PC-9 (cell line): Measurements from ENCODE around the gene OAT. TPM values are rescaled to one million over a fixed set of nuclear protein-coding genes. Genes with fewer than 3 reads are reported as not detected.

Source experiments
- BruUV-seq: library from RNA; stranded (reverse); fragments of 400-500 nt; replicated peaks from 2 replicates; lab custom pipeline; 2021; lab: Mats Ljungman, UMichigan
- CTCF ChIA-PET: fragments of 300-600 bp; sonication (Branson Sonifier 250); formaldehyde crosslinking; loops from one replicate; lab custom pipeline; 2022; ENCODE audit warnings: antibody characterized with exemption; lab: Charles Lee
- POLR2A ChIA-PET: fragments of 300-600 bp; sonication (Branson Sonifier 250); formaldehyde crosslinking; loops from one replicate; lab custom pipeline; 2022; ENCODE audit warnings: antibody characterized with exemption; ENCODE audit not compliant: unreplicated experiment; lab: Charles Lee
- DNase-seq, 2 experiments: peaks; one replicate each; pipeline versions ENCODE4 v3.0.0 to v3.0.0-alpha.2; 2015 to 2022; ENCODE audit warnings: mixed read lengths in 1 of 2
- H2AFZ ChIP-seq: fragments of 200-600 bp; sonication (generic); 2 replicates; pipeline ENCODE4 v1.8.1; 2017; ENCODE audit warnings: antibody characterized with exemption
- H3F3A ChIP-seq: fragments of 200-600 bp; sonication (generic); 2 replicates; pipeline ENCODE4 v1.8.1; 2017; ENCODE audit warnings: antibody characterized with exemption, mild to moderate bottlenecking, low read depth; ENCODE audit not compliant: insufficient read depth
- H3K27ac ChIP-seq: fragments of 200-600 bp; sonication (generic); 2 replicates; pipeline ENCODE4 v1.6.1; 2016; ENCODE audit warnings: mixed run types
- H3K27me3 ChIP-seq: fragments of 200-600 bp; sonication (generic); 2 replicates; pipeline ENCODE4 v1.6.1; 2016; ENCODE audit warnings: low read depth, mixed run types; ENCODE audit not compliant: insufficient read depth
- H3K36me3 ChIP-seq: fragments of 200-600 bp; sonication (generic); 2 replicates; pipeline ENCODE4 v1.6.1; 2016; ENCODE audit warnings: low read depth, mixed run types
- H3K4me1 ChIP-seq: fragments of 200-600 bp; sonication (generic); replicated peaks from 2 replicates; pipeline ENCODE4 v1.6.1; 2016; ENCODE audit warnings: mixed run types; ENCODE audit not compliant: insufficient read depth
- H3K4me2 ChIP-seq: fragments of 200-600 bp; sonication (generic); 2 replicates; pipeline ENCODE4 v1.6.1; 2017; ENCODE audit warnings: mixed run types
- H3K4me3 ChIP-seq: fragments of 200-600 bp; sonication (generic); 2 replicates; pipeline ENCODE4 v1.6.1; 2016; ENCODE audit warnings: mixed run types
- H3K79me2 ChIP-seq: fragments of 200-600 bp; sonication (generic); 2 replicates; pipeline ENCODE4 v1.6.1; 2017; ENCODE audit warnings: low read depth, mixed run types
- H3K9me2 ChIP-seq: fragments of 200-600 bp; sonication (generic); 2 replicates; pipeline ENCODE4 v1.8.1; 2017; ENCODE audit warnings: mild to moderate bottlenecking; ENCODE audit not compliant: insufficient read depth
- H3K9me3 ChIP-seq: fragments of 200-600 bp; sonication (generic); 2 replicates; pipeline ENCODE4 v1.8.1; 2016; ENCODE audit warnings: low read depth; ENCODE audit not compliant: insufficient read depth
- H4K20me1 ChIP-seq: fragments of 200-600 bp; sonication (generic); 2 replicates; pipeline ENCODE4 v1.8.1; 2017; ENCODE audit not compliant: insufficient read depth
- EZH2 ChIP-seq: fragments of 200-600 bp; sonication (generic); IDR thresholded peaks from 2 replicates; pipeline ENCODE4 v1.8.0; 2017; ENCODE audit warnings: antibody characterized with exemption, low read depth
- intact Hi-C: fragments of 100-400 bp; cut with micrococcal nuclease; formaldehyde crosslinking; loops from one replicate; pipeline ENCODE4 v1.10.0; 2022; ENCODE audit not compliant: unreplicated experiment
- total RNA-seq: library from RNA; stranded (reverse); gene quantifications from 2 replicates; pipeline ENCODE4 v1.2.3, GENCODE V29; 2021
- TF ChIP-seq, protein P1 (sequence below): fragments of 200-600 bp; sonication (generic); conservative IDR thresholded peaks from 2 replicates; pipeline ENCODE4 v1.6.1; 2017; ENCODE audit warnings: mixed run types, antibody characterized with exemption, mild to moderate bottlenecking, moderate library complexity

OAT gene
- total RNA-seq, 1 experiment from 2014 or later: 130 TPM

DNA sequence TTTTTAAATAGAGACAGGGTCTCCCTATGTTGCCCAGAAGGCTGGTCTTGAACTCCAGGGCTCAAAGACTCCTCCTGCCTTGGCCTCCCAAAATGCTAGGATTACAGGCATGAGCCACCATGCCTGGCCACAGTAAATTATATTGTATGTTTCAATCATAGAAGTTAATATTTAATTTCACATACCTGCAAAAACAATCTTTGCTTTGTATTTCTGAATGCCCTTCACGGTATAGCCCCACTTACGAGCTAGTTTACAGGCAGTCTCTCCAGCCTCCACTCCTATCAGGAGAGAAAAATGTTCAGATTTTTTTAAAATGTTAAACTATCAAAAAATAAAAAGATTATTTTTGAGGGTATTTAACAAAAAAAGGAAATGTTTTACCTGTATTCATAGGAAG lies 10.4 kb downstream of the OAT start:
- H3K27ac ChIP-seq: no peak overlapping the region
- H3K9me3 ChIP-seq: no peaks in the 10 kb centered on the region
- no peak overlapping the region for H2AFZ ChIP-seq
- H3K9me2 ChIP-seq: no peaks in the 10 kb centered on the region
- H3K36me3 ChIP-seq: peaks cover 8% of the 10 kb centered on the region
- H3K79me2 ChIP-seq: peaks cover 21% of the 10 kb centered on the region
- BruUV-seq: no TSS peak
- DNase-seq: no peak
- 0 out of 2 replicates have a peak, but pooled peaks cover 2% of the 10 kb centered on the region for H4K20me1 ChIP-seq
- TF ChIP-seq EZH2: no peak
- TF ChIP-seq, protein P1, sequence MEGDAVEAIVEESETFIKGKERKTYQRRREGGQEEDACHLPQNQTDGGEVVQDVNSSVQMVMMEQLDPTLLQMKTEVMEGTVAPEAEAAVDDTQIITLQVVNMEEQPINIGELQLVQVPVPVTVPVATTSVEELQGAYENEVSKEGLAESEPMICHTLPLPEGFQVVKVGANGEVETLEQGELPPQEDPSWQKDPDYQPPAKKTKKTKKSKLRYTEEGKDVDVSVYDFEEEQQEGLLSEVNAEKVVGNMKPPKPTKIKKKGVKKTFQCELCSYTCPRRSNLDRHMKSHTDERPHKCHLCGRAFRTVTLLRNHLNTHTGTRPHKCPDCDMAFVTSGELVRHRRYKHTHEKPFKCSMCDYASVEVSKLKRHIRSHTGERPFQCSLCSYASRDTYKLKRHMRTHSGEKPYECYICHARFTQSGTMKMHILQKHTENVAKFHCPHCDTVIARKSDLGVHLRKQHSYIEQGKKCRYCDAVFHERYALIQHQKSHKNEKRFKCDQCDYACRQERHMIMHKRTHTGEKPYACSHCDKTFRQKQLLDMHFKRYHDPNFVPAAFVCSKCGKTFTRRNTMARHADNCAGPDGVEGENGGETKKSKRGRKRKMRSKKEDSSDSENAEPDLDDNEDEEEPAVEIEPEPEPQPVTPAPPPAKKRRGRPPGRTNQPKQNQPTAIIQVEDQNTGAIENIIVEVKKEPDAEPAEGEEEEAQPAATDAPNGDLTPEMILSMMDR: no peak
- H3K4me2 ChIP-seq: no peak overlapping the region
- H3K27me3 ChIP-seq: no peaks in the 10 kb centered on the region
- ChIA-PET CTCF (no interaction called here), POLR2A (no interaction called here)
- intact Hi-C loops: no loop called here
- no peaks in the 10 kb centered on the region for H3K4me1 ChIP-seq
- no peaks in the 10 kb centered on the region for H3F3A ChIP-seq
- H3K4me3 ChIP-seq: no peak overlapping the region

DNA sequence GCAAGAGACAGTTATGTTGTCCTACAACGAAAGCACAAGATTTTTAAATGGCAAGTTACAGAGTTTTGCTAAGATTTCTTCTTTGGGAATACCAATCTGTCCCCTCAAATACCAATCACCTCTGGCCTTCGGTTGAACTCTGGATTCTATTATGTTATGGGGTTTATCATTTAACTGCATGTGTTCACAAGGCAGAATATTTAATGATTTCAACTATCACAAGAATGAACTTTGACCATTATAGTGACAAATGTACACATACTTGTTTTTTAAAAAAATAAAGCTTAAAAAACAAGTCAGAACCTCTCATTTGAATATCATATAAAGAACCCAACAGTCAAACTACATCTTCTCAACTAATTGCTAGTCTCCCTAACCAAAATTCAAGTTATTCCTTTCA lies 11.3 kb downstream of the OAT start:
- DNase-seq: no peak
- no TSS peak for BruUV-seq
- H3K27me3 ChIP-seq: no peaks in the 10 kb centered on the region
- H3F3A ChIP-seq: no peaks in the 10 kb centered on the region
- intact Hi-C loops: no loop called here
- peaks cover 8% of the 10 kb centered on the region for H3K36me3 ChIP-seq
- no peaks in the 10 kb centered on the region for H3K9me2 ChIP-seq
- H3K4me2 ChIP-seq: no peak overlapping the region
- no peaks in the 10 kb centered on the region for H3K9me3 ChIP-seq
- H3K4me3 ChIP-seq: no peak overlapping the region
- ChIA-PET POLR2A (no interaction called here), CTCF (no interaction called here)
- TF ChIP-seq, protein P1: no peak
- TF ChIP-seq EZH2: no peak
- no peak overlapping the region for H2AFZ ChIP-seq
- H4K20me1 ChIP-seq: no peaks in the 10 kb centered on the region
- peaks cover 12% of the 10 kb centered on the region; the same call in 1 of the 2 replicates for H3K79me2 ChIP-seq
- no peak overlapping the region for H3K27ac ChIP-seq
- no peaks in the 10 kb centered on the region for H3K4me1 ChIP-seq

DNA sequence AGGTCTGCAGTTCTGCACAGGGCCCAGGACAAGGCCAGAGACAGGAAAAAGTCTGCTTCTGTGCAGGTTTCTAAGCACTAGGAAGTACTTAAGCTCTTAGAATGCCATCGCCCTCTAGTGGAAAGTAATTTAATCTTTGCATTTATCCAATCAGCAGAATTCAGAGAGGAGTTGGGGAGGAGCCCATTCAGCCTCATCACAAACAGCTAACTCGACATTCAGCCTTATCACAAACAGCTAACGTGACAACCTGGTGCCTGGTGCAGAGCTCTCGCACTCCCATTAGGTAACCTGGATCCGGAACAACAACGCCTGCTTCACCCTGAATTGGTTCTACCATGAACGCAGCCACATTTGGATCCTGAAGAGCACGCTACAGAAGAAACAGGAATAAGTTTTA lies 15.2 kb downstream of the OAT start:
- H3K4me3 ChIP-seq: no peak overlapping the region
- POLR2A ChIA-PET: interaction anchor here (0.6 kb wide), 1 partner anchor 444 kb away, joined by 4 read pairs; no protein-coding TSS in a partner anchor
- H3K79me2 ChIP-seq: no peaks in the 10 kb centered on the region
- no peaks in the 10 kb centered on the region for H3K9me2 ChIP-seq
- no peaks in the 10 kb centered on the region for H4K20me1 ChIP-seq
- peak in 1 of 2 experiments; percentile 65 for DNase-seq
- no peaks in the 10 kb centered on the region for H3K4me1 ChIP-seq
- H3K4me2 ChIP-seq: no peak overlapping the region
- H3F3A ChIP-seq: no peaks in the 10 kb centered on the region; the same call in 1 of the 2 replicates
- H3K9me3 ChIP-seq: no peaks in the 10 kb centered on the region
- no peaks in the 10 kb centered on the region for H3K27me3 ChIP-seq
- H2AFZ ChIP-seq: no peak overlapping the region
- TF ChIP-seq, protein P1: peak; percentile 65
- TF ChIP-seq EZH2: no peak
- CTCF ChIA-PET: interaction anchor here (1.1 kb wide), 1 partner anchor 409 kb away, joined by 9 read pairs; no protein-coding TSS in a partner anchor
- H3K36me3 ChIP-seq: peaks cover 4% of the 10 kb centered on the region
- no peak overlapping the region for H3K27ac ChIP-seq
- no TSS peak for BruUV-seq
- intact Hi-C loops: loop anchor here (5.0 kb wide), 1 partner anchor 821 kb away; no protein-coding TSS in a partner anchor
